ENCODE results near the gene UQCR10. TPM values are rescaled to one million over a fixed set of nuclear protein-coding genes. Genes with fewer than 3 reads are reported as not detected.

The UQCR10 gene
- total RNA-seq, 1 experiment from 2014 or later, result 119 TPM

- intact Hi-C loops (cut with micrococcal nuclease), result no loop called here
- ATAC-seq (no peak), DNase-seq (ENCODE audit: low read depth, low spot score) (no peak)
- Histone ChIP-seq H3K36me3 (ENCODE audit: control insufficient read depth in 1 of 2, insufficient read depth in 2 of 2, low read length in 2 of 2) (peaks cover 21 to 45% of the 10 kb centered on the region in 2 experiments; a peak in 3 of 4 replicates), H3K9ac (ENCODE audit: low read length) (no peak overlapping the region), H3K27me3 (ENCODE audit: insufficient read depth, low read length) (no peaks in the 10 kb centered on the region), H3K4me2 (ENCODE audit: low read length) (no peak overlapping the region), H4K20me1 (ENCODE audit: insufficient read depth) (no peaks in the 10 kb centered on the region), H2AFZ (ENCODE audit: low read depth, low read length, poor library complexity, severe bottlenecking) (no peak overlapping the region), H3K4me1 (ENCODE audit: control insufficient read depth in 1 of 2, insufficient read depth in 2 of 2, low read length in 2 of 2) (peaks cover 23 to 26% of the 10 kb centered on the region in 2 experiments), H3K9me2 (ENCODE audit: insufficient read depth) (no peaks in the 10 kb centered on the region), H3K79me2 (ENCODE audit: insufficient read depth, low read length) (no peaks in the 10 kb centered on the region), H3K9me3 (ENCODE audit: control insufficient read depth in 1 of 2, insufficient read depth in 1 of 2, low read depth in 1 of 2, low read length in 2 of 2) (no peaks in the 10 kb centered on the region), H3K27ac (ENCODE audit: low read depth, low read length) (no peak overlapping the region), H3K4me3 (replicated peaks in 1 of 2; ENCODE audit: low read depth in 1 of 2, low read length in 2 of 2) (no peak overlapping the region)
- no TSS peak for BruUV-seq (replicated peaks)
- TF ChIP-seq ZNF274 (IDR thresholded peaks at IDR 0.05; ENCODE audit: low read depth, low read length) (no peak), EZH2 (IDR thresholded peaks at IDR 0.05) (no peak), CEBPB (IDR thresholded peaks at IDR 0.05; ENCODE audit: low read depth) (no peak), SP1 (IDR thresholded peaks at IDR 0.05; ENCODE audit: low read depth) (no peak), ZFX (IDR thresholded peaks at IDR 0.05) (no peak), POLR2AphosphoS5 (IDR thresholded peaks at IDR 0.05; ENCODE audit: low read depth, low read length) (no peak), RAD21 (IDR thresholded peaks at IDR 0.05; ENCODE audit: low read depth) (no peak), EGR1 (IDR thresholded peaks at IDR 0.05; ENCODE audit: low read depth) (no peak), FOSL1 (IDR thresholded peaks at IDR 0.05; ENCODE audit: low read depth) (no peak), TCF7L2 (IDR thresholded peaks at IDR 0.05; ENCODE audit: borderline replicate concordance, extremely low read depth, insufficient read depth, insufficient read length) (no peak), ATF3 (IDR thresholded peaks at IDR 0.05) (no peak), MAX (IDR thresholded peaks at IDR 0.05) (no peak), CBX3 (IDR thresholded peaks at IDR 0.05; ENCODE audit: low read depth) (no peak), YY1 (IDR thresholded peaks at IDR 0.05; ENCODE audit: extremely low read depth, insufficient replicate concordance, low read depth, low read length) (no peak)
- ChIA-PET POLR2A (no interaction called here), RAD21 (ENCODE audit: low non-redundant PET in 1 of 2, low total read pairs in 2 of 2, uncharacterized antibody in 2 of 2, unreplicated experiment in 2 of 2) (interaction anchor here in 1 of 2 experiments (0.6 kb wide), 1 partner anchor 497 kb away, joined by 3 read pairs; no protein-coding TSS in a partner anchor), CTCF (no interaction called here)
These were observed 34.6 kb downstream of the UQCR10 start for GRCh38 chr22:29801796-29802195.

Data from HCT116 (cell line).